Right lobe of liver (tissue), 4 donors: Measurements from ENCODE around the gene GGA1.

Source experiments
- POLR2A ChIP-seq: fragments of 450-650 bp; IDR thresholded peaks from one replicate; pipeline ENCODE4 v1.6.1; 2017; ENCODE audit warnings: antibody characterized with exemption, mild to moderate bottlenecking
- TF ChIP-seq, protein P1 (sequence below), 4 donors: fragments of 200-600 bp in 3 of 4; fragments of 450-650 bp in 1 of 4; IDR thresholded peaks; one replicate each; pipeline versions ENCODE4 v1.5.1 to v1.8.0; 2016 to 2022; ENCODE audit warnings: antibody characterized with exemption in 4 of 4, mild to moderate bottlenecking in 2 of 4
- donor health status: DM: no; HTN: no; CAD: no.
- donor health status: DM: no; HTN: no; CAD: no.
- donor health status: DM: no; HTN: yes; CAD: no.

DNA sequence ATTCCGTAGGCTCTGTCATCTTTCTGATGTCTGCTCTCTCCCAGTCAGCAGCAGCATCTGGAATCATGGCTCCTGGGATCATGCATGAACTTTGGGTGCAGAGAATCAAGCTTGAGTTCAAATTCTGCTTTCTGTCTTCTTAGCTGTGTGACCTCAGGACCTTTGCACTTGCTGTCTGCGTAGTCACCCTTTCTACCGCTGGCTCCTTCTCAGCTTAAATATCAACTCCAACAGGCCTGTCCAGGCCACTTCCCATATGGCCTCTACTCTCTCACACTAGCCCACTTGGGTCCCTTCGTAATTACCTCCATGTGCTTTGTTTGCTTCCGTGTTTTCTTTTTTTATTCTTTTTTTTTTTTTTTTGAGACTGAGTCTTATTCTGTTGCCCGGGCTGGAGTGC is 4.6 kb upstream of the GGA1 start:
- TF ChIP-seq, protein P1, sequence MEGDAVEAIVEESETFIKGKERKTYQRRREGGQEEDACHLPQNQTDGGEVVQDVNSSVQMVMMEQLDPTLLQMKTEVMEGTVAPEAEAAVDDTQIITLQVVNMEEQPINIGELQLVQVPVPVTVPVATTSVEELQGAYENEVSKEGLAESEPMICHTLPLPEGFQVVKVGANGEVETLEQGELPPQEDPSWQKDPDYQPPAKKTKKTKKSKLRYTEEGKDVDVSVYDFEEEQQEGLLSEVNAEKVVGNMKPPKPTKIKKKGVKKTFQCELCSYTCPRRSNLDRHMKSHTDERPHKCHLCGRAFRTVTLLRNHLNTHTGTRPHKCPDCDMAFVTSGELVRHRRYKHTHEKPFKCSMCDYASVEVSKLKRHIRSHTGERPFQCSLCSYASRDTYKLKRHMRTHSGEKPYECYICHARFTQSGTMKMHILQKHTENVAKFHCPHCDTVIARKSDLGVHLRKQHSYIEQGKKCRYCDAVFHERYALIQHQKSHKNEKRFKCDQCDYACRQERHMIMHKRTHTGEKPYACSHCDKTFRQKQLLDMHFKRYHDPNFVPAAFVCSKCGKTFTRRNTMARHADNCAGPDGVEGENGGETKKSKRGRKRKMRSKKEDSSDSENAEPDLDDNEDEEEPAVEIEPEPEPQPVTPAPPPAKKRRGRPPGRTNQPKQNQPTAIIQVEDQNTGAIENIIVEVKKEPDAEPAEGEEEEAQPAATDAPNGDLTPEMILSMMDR (IDR thresholded peaks at IDR 0.05), result no peak
- TF ChIP-seq POLR2A, result no peak
